DOHH2 (cell line): ENCODE data around the gene HSPB8.

Experiments used
- H3F3A ChIP-seq: fragments of 200-600 bp; sonication (generic), shearing (Covaris generic); 2 replicates; pipeline ENCODE4 v1.6.0; 2016; ENCODE audit warnings: antibody characterized with exemption, mild to moderate bottlenecking; ENCODE audit not compliant: control insufficient read depth, insufficient read depth
- H3K27ac ChIP-seq: fragments of 200-600 bp; sonication (generic); 2 replicates; pipeline ENCODE4 v1.5.1; 2014; ENCODE audit warnings: low read depth, mild to moderate bottlenecking, low read length, moderate library complexity
- H3K27me3 ChIP-seq: fragments of 200-600 bp; sonication (generic); 2 replicates; pipeline ENCODE4 v1.6.1; 2014; ENCODE audit warnings: mild to moderate bottlenecking, low read length, mixed read lengths; ENCODE audit not compliant: control insufficient read depth
- H3K36me3 ChIP-seq: fragments of 200-600 bp; sonication (generic); 2 replicates; pipeline ENCODE4 v1.6.1; 2014; ENCODE audit warnings: mild to moderate bottlenecking, low read length, moderate library complexity, mixed read lengths; ENCODE audit not compliant: control insufficient read depth
- H3K4me1 ChIP-seq: fragments of 200-600 bp; sonication (generic); 2 replicates; pipeline ENCODE4 v1.6.1; 2014; ENCODE audit warnings: mild to moderate bottlenecking, low read length, mixed read lengths; ENCODE audit not compliant: control insufficient read depth
- H3K4me2 ChIP-seq: fragments of 200-600 bp; sonication (generic); 2 replicates; pipeline ENCODE4 v1.6.0; 2014; ENCODE audit warnings: mild to moderate bottlenecking, low read length, moderate library complexity
- H3K4me3 ChIP-seq: fragments of 200-600 bp; sonication (generic); 2 replicates; pipeline ENCODE4 v1.5.1; 2014; ENCODE audit warnings: mild to moderate bottlenecking, low read length, mixed read lengths
- H3K79me2 ChIP-seq: fragments of 200-600 bp; sonication (generic); 2 replicates; pipeline ENCODE4 v1.6.1; 2014; ENCODE audit warnings: mild to moderate bottlenecking, low read length, mixed read lengths; ENCODE audit not compliant: control insufficient read depth
- H3K9me2 ChIP-seq: fragments of 200-600 bp; sonication (generic); replicated peaks from 2 replicates; pipeline ENCODE4 v1.6.1; 2014; ENCODE audit warnings: mild to moderate bottlenecking, low read length, mixed read lengths; ENCODE audit not compliant: control insufficient read depth
- H3K9me3 ChIP-seq: fragments of 200-600 bp; sonication (generic); 2 replicates; pipeline ENCODE4 v1.6.1; 2014; ENCODE audit warnings: antibody characterized with exemption, low read length, mixed read lengths; ENCODE audit not compliant: control insufficient read depth, insufficient read depth
- H4K20me1 ChIP-seq: fragments of 200-600 bp; sonication (generic); 2 replicates; pipeline ENCODE4 v1.6.0; 2014; ENCODE audit warnings: low read depth, mild to moderate bottlenecking, antibody characterized with exemption, low read length, moderate library complexity; ENCODE audit not compliant: control insufficient read depth, insufficient read depth
- CTCF ChIP-seq: fragments of 200-600 bp; sonication (generic); IDR thresholded peaks from one replicate; pipeline ENCODE4 v1.5.1; 2014; ENCODE audit warnings: antibody characterized with exemption, mild to moderate bottlenecking, low read depth, low read length; ENCODE audit not compliant: poor library complexity, severe bottlenecking
- EZH2phosphoT487 ChIP-seq: fragments of 200-600 bp; sonication (generic); IDR thresholded peaks from 2 replicates; pipeline ENCODE4 v1.6.1; 2017; ENCODE audit warnings: borderline replicate concordance, mild to moderate bottlenecking, antibody characterized with exemption, low read length, moderate library complexity, mixed read lengths

The HSPB8 gene

GRCh38 chr12:119171691-119172425 is 6.9 kb upstream of the HSPB8 start:
- Histone ChIP-seq H3F3A (no peaks in the 10 kb centered on the region), H3K9me3 (no peaks in the 10 kb centered on the region), H3K36me3 (no peaks in the 10 kb centered on the region), H3K79me2 (no peaks in the 10 kb centered on the region), H3K4me3 (no peak overlapping the region), H3K4me2 (no peak overlapping the region), H3K9me2 (no peaks in the 10 kb centered on the region), H3K27me3 (no peaks in the 10 kb centered on the region), H3K4me1 (no peaks in the 10 kb centered on the region), H4K20me1 (no peaks in the 10 kb centered on the region), H3K27ac (no peak overlapping the region)
- TF ChIP-seq EZH2phosphoT487, result no peak
- no peak for TF ChIP-seq CTCF

GRCh38 chr12:119175081-119175480 is 3.6 kb upstream of the HSPB8 start:
- Histone ChIP-seq H3K4me1 (no peaks in the 10 kb centered on the region), H3K9me3 (no peaks in the 10 kb centered on the region), H3K27ac (no peak overlapping the region), H3K36me3 (no peaks in the 10 kb centered on the region), H4K20me1 (no peaks in the 10 kb centered on the region), H3F3A (no peaks in the 10 kb centered on the region), H3K79me2 (no peaks in the 10 kb centered on the region), H3K9me2 (no peaks in the 10 kb centered on the region), H3K27me3 (no peaks in the 10 kb centered on the region), H3K4me3 (no peak overlapping the region), H3K4me2 (no peak overlapping the region)
- TF ChIP-seq EZH2phosphoT487 (no peak), CTCF (no peak)

GRCh38 chr12:119176267-119177055 is 2.3 kb upstream of the HSPB8 start:
- H3K4me3 ChIP-seq, result no peak overlapping the region
- TF ChIP-seq CTCF (no peak), EZH2phosphoT487 (no peak)
- H3K27ac ChIP-seq, result no peak overlapping the region
- no peak overlapping the region for H3K4me2 ChIP-seq
- no peaks in the 10 kb centered on the region for H3K79me2 ChIP-seq
- H3K9me3 ChIP-seq, result no peaks in the 10 kb centered on the region
- no peaks in the 10 kb centered on the region for H3F3A ChIP-seq
- no peaks in the 10 kb centered on the region for H4K20me1 ChIP-seq
- no peaks in the 10 kb centered on the region for H3K27me3 ChIP-seq
- no peaks in the 10 kb centered on the region for H3K36me3 ChIP-seq
- no peaks in the 10 kb centered on the region for H3K4me1 ChIP-seq
- H3K9me2 ChIP-seq, result no peaks in the 10 kb centered on the region
